ENCODE data around the gene ATP6V0A1. TPM values are rescaled to one million over a fixed set of nuclear protein-coding genes. Genes with fewer than 3 reads are reported as not detected.

Gene ATP6V0A1
- total and polyA plus RNA-seq, 5 donors from 2014 or later = 13.8 to 28.1 (median 16.2) TPM

DNA sequence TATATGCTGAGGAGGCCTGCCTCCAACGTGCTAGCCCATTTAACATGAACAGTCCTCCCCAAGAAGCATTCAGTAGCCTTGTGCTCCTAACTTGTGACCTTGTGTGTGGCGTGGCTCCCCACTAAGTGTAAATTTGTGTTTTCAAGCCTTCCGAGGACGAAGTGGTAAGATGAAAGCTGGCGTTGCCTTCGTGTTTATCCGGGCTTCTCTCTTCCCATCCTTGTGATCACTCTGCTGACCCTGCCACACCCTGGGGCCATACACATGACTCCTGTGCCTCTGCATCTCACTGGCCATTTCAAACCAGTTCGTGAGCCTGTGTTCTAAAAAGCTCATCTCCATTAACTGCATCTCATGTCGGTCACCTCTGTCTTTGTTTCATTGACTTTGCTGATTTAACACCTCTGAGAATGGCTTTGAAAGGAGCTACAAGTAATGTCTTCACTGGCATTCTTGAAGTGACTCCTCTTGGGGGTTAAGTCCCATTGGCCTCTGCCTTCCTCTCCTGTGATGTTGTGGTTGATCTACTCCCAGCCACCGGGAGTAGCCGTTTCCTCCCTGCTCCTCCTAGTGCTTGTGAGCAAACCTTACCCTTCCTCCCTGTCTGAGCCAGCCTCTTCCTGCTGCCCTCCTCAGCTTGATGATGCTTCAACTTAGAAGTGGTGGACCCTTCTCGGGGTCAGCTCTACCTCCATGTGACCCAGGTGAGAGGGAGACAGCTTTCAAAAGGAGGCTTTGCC, 49.9 kb downstream of the ATP6V0A1 start:
- DNase-seq (no peak), ATAC-seq (ENCODE audit: low read depth in 2 of 2) (no peak)
- Mint-ChIP-seq H3K9me3 (peaks cover 0 to 2% (median 0%) of the 10 kb centered on the region in 7 donors), H3K4me1 (no peaks in the 10 kb centered on the region), H3K27ac (peak overlapping the region in 2 of 3 donors; percentile 25 to 66), H3K36me3 (peaks cover 36% of the 10 kb centered on the region), H3K27me3 (no peaks in the 10 kb centered on the region), H3K4me3 (no peak overlapping the region)
- Histone ChIP-seq H3K36me3 (ENCODE audit: control insufficient read depth, insufficient read depth, low read length) (peaks cover 11% of the 10 kb centered on the region), H3K27me3 (ENCODE audit: control insufficient read depth, insufficient read depth, low read length) (no peaks in the 10 kb centered on the region), H3K27ac (ENCODE audit: insufficient read depth, low read length, poor library complexity, severe bottlenecking) (no peak overlapping the region), H3K9me3 (ENCODE audit: control insufficient read depth in 2 of 2, low read length in 2 of 2) (no peaks in the 10 kb centered on the region), H3K4me1 (ENCODE audit: control insufficient read depth, insufficient read depth, low read length, poor library complexity, severe bottlenecking) (no peaks in the 10 kb centered on the region), H3K4me3 (ENCODE audit: low read depth, low read length) (no peak overlapping the region)

DNA sequence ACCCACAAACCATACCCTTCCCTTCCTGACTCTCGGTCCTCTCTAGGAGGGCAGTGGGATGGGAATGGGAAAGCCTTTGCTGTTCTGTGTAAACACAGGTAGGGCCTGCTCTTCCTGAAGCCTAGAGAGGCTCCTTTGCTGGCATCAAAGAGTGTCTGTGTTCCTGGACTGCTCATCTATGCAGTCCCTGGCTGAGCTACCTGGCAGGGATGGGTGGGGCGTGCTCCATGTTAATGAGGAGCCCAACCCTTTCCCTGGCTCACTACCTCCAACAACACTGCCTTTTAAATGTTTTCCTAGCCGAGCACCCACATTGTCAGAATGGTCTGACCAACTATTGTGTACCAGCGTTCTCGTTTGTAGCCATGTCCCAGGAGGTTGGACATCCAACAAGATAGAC, 50.7 kb downstream of the ATP6V0A1 start:
- Histone ChIP-seq H3K4me3 (ENCODE audit: low read depth, low read length) (no peak overlapping the region), H3K27ac (ENCODE audit: insufficient read depth, low read length, poor library complexity, severe bottlenecking) (no peak overlapping the region), H3K9me3 (ENCODE audit: control insufficient read depth in 2 of 2, low read length in 2 of 2) (no peaks in the 10 kb centered on the region), H3K36me3 (ENCODE audit: control insufficient read depth, insufficient read depth, low read length) (peaks cover 11% of the 10 kb centered on the region), H3K27me3 (ENCODE audit: control insufficient read depth, insufficient read depth, low read length) (no peaks in the 10 kb centered on the region), H3K4me1 (ENCODE audit: control insufficient read depth, insufficient read depth, low read length, poor library complexity, severe bottlenecking) (no peaks in the 10 kb centered on the region)
- no peak for DNase-seq
- Mint-ChIP-seq H3K9me3 (peaks cover 0 to 2% (median 0%) of the 10 kb centered on the region in 7 donors), H3K27ac (no peak overlapping the region), H3K27me3 (no peaks in the 10 kb centered on the region), H3K4me1 (no peaks in the 10 kb centered on the region), H3K4me3 (no peak overlapping the region), H3K36me3 (peaks cover 36% of the 10 kb centered on the region)
- no peak for ATAC-seq (ENCODE audit: low read depth in 2 of 2)

DNA sequence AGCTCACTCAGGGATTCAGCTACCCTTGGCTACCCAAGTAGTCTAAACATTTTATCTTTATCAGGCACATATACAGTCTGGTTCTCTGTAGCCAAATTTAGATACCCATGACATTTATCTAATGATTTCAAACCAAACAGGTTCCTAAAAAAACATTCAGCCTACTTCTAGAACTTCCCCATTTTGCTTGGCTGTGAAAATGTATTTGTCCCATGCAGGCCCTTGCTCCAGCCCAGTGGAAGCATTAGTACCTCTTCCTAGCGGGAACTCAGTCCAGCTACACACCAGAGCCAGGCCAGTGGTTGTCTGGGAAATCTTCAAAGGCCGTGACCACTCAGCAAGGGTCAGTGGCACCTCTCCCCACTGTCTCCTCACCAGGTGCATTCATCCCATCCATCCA, 51.2 kb downstream of the ATP6V0A1 start:
- no peak overlapping the region for H3K4me3 ChIP-seq (ENCODE audit: low read depth, low read length)
- no peak overlapping the region for H3K27ac ChIP-seq (ENCODE audit: insufficient read depth, low read length, poor library complexity, severe bottlenecking)
- no peaks in the 10 kb centered on the region for H3K27me3 Mint-ChIP-seq
- H3K27ac Mint-ChIP-seq = peak overlapping the region in 1 of 3 donors; percentile 20
- peaks cover 11% of the 10 kb centered on the region for H3K36me3 ChIP-seq (ENCODE audit: control insufficient read depth, insufficient read depth, low read length)
- no peaks in the 10 kb centered on the region for H3K9me3 ChIP-seq (ENCODE audit: control insufficient read depth in 2 of 2, low read length in 2 of 2)
- H3K4me1 ChIP-seq (ENCODE audit: control insufficient read depth, insufficient read depth, low read length, poor library complexity, severe bottlenecking) = no peaks in the 10 kb centered on the region
- H3K4me1 Mint-ChIP-seq = no peaks in the 10 kb centered on the region
- H3K36me3 Mint-ChIP-seq = peaks cover 39% of the 10 kb centered on the region
- no peaks in the 10 kb centered on the region for H3K27me3 ChIP-seq (ENCODE audit: control insufficient read depth, insufficient read depth, low read length)
- H3K4me3 Mint-ChIP-seq = no peak overlapping the region
- no peak for DNase-seq
- ATAC-seq (ENCODE audit: low read depth in 2 of 2) = no peak
- H3K9me3 Mint-ChIP-seq = peaks cover 0 to 2% (median 0%) of the 10 kb centered on the region in 7 donors

DNA sequence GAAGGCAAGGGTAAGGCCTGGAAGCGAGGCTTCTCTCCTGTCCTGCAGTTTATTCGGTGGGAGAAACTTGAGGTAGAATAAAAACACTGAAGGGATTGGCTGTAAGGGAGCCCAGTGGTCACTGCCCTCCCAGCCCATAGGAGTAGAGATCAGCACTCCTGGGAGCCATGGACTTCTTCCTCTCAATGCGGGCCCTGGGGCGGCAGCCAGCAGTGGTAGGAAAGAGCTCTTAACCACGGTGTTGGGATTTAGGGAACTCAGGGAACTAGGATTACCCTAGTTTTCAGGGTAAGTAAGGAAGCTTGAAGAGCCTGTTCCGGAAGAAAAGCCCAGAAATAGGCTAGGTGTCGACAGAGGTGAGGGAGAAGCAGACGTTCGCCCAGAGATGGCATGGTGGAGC, 53.6 kb downstream of the ATP6V0A1 start:
- Histone ChIP-seq H3K4me1 (ENCODE audit: control insufficient read depth, insufficient read depth, low read length, poor library complexity, severe bottlenecking) (peaks cover under 1% of the 10 kb centered on the region), H3K9me3 (ENCODE audit: control insufficient read depth in 2 of 2, low read length in 2 of 2) (no peaks in the 10 kb centered on the region), H3K27ac (ENCODE audit: insufficient read depth, low read length, poor library complexity, severe bottlenecking) (no peak overlapping the region), H3K36me3 (ENCODE audit: control insufficient read depth, insufficient read depth, low read length) (peaks cover 11% of the 10 kb centered on the region), H3K4me3 (ENCODE audit: low read depth, low read length) (no peak overlapping the region), H3K27me3 (ENCODE audit: control insufficient read depth, insufficient read depth, low read length) (no peaks in the 10 kb centered on the region)
- Mint-ChIP-seq H3K27me3 (no peaks in the 10 kb centered on the region), H3K27ac (no peak overlapping the region), H3K9me3 (peaks cover 0 to 2% (median 0%) of the 10 kb centered on the region in 7 donors), H3K4me3 (no peak overlapping the region), H3K36me3 (peaks cover 33% of the 10 kb centered on the region), H3K4me1 (peaks cover 0 to 4% (median 0%) of the 10 kb centered on the region in 4 donors)
- no peak for ATAC-seq (ENCODE audit: low read depth in 2 of 2)
- no peak for DNase-seq

DNA sequence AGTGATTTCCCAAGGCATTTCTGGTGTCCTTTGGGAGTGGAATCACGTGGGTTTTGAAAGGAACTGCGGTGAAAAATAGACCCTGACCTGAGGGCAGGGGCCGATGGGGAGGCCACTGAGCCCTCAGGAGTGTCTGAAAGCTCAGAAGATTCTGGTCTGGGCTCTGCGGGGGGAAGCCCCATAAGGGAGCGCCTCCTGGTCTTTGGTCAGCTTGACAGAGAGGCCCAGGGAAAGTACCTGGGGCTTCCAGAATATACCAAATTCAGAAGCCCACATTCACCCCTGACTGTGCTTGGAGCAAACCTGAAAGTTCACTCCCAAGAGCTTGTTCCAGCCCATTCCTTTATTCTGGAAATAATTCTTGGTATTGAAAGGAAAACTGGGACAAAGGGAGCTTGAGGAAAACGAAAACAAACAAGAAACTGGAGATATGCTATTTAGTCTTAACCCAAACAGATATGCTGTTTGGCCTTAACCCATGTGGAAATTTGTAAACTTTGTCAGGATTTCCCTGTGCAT, 54.1 kb downstream of the ATP6V0A1 start:
- Mint-ChIP-seq H3K4me3 (no peak overlapping the region), H3K36me3 (peaks cover 30% of the 10 kb centered on the region), H3K9me3 (peaks cover 0 to 2% (median 0%) of the 10 kb centered on the region in 7 donors), H3K4me1 (peaks cover 0 to 9% (median 0%) of the 10 kb centered on the region in 4 donors), H3K27me3 (no peaks in the 10 kb centered on the region), H3K27ac (no peak overlapping the region)
- H3K4me1 ChIP-seq (ENCODE audit: control insufficient read depth, insufficient read depth, low read length, poor library complexity, severe bottlenecking) = peaks cover 4% of the 10 kb centered on the region
- no peaks in the 10 kb centered on the region for H3K9me3 ChIP-seq (ENCODE audit: control insufficient read depth in 2 of 2, low read length in 2 of 2)
- peaks cover 8% of the 10 kb centered on the region for H3K36me3 ChIP-seq (ENCODE audit: control insufficient read depth, insufficient read depth, low read length)
- no peak overlapping the region for H3K4me3 ChIP-seq (ENCODE audit: low read depth, low read length)
- H3K27me3 ChIP-seq (ENCODE audit: control insufficient read depth, insufficient read depth, low read length) = no peaks in the 10 kb centered on the region
- ATAC-seq (ENCODE audit: low read depth in 2 of 2) (no peak), DNase-seq (no peak)
- H3K27ac ChIP-seq (ENCODE audit: insufficient read depth, low read length, poor library complexity, severe bottlenecking) = no peak overlapping the region

DNA sequence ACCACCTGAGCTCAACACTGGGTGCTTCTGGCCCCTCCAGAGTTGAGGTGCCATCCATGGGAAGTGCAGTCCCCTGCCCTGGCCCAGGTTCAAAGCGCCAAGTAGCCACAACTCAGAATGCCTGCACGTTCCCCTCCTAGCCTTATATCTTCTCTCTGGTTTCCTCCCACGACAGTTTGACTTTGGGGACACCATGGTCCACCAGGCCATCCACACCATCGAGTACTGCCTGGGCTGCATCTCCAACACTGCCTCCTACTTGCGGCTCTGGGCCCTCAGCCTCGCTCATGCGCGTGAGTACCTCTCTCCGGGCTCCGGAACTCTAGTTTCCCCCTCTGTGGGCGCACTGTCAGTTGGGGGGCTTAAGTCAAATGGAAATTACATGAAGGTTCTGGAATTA, 55.0 kb downstream of the ATP6V0A1 start:
- H3K4me3 Mint-ChIP-seq = no peak overlapping the region
- peaks cover 0 to 9% (median 0%) of the 10 kb centered on the region in 4 donors for H3K4me1 Mint-ChIP-seq
- H3K9me3 Mint-ChIP-seq = no peaks in the 10 kb centered on the region
- Histone ChIP-seq H3K4me3 (ENCODE audit: low read depth, low read length) (no peak overlapping the region), H3K27ac (ENCODE audit: insufficient read depth, low read length, poor library complexity, severe bottlenecking) (no peak overlapping the region), H3K9me3 (ENCODE audit: control insufficient read depth in 2 of 2, low read length in 2 of 2) (no peaks in the 10 kb centered on the region), H3K4me1 (ENCODE audit: control insufficient read depth, insufficient read depth, low read length, poor library complexity, severe bottlenecking) (peaks cover 4% of the 10 kb centered on the region), H3K27me3 (ENCODE audit: control insufficient read depth, insufficient read depth, low read length) (no peaks in the 10 kb centered on the region), H3K36me3 (ENCODE audit: control insufficient read depth, insufficient read depth, low read length) (peaks cover under 1% of the 10 kb centered on the region)
- DNase-seq (no peak), ATAC-seq (ENCODE audit: low read depth in 2 of 2) (no peak)
- peaks cover 21% of the 10 kb centered on the region for H3K36me3 Mint-ChIP-seq
- no peak overlapping the region for H3K27ac Mint-ChIP-seq
- H3K27me3 Mint-ChIP-seq = no peaks in the 10 kb centered on the region

DNA sequence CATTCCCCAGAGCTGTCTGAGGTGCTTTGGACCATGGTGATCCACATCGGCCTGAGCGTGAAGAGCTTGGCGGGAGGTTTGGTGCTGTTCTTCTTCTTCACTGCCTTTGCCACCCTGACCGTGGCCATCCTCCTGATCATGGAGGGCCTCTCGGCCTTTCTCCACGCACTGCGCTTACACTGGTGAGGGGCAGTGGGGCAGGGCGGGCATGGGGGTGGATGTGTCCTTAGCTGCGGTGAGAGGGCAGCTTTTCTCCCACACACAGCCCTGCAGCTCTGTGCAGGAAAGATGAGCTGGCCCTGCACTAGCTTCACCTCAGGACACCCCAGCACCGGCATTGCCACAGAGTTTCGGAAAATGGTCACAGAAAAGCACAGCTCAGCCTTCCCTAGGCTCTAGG, 55.6 kb downstream of the ATP6V0A1 start:
- DNase-seq = no peak
- Mint-ChIP-seq H3K4me1 (peaks cover 0 to 9% (median 0%) of the 10 kb centered on the region in 4 donors), H3K36me3 (peaks cover 16% of the 10 kb centered on the region), H3K27me3 (no peaks in the 10 kb centered on the region), H3K9me3 (no peaks in the 10 kb centered on the region), H3K27ac (no peak overlapping the region), H3K4me3 (no peak overlapping the region)
- Histone ChIP-seq H3K27me3 (ENCODE audit: control insufficient read depth, insufficient read depth, low read length) (no peaks in the 10 kb centered on the region), H3K36me3 (ENCODE audit: control insufficient read depth, insufficient read depth, low read length) (no peaks in the 10 kb centered on the region), H3K27ac (ENCODE audit: insufficient read depth, low read length, poor library complexity, severe bottlenecking) (no peak overlapping the region), H3K9me3 (ENCODE audit: control insufficient read depth in 2 of 2, low read length in 2 of 2) (no peaks in the 10 kb centered on the region), H3K4me1 (ENCODE audit: control insufficient read depth, insufficient read depth, low read length, poor library complexity, severe bottlenecking) (peaks cover 4% of the 10 kb centered on the region), H3K4me3 (ENCODE audit: low read depth, low read length) (no peak overlapping the region)
- ATAC-seq (ENCODE audit: low read depth in 2 of 2) = no peak

DNA sequence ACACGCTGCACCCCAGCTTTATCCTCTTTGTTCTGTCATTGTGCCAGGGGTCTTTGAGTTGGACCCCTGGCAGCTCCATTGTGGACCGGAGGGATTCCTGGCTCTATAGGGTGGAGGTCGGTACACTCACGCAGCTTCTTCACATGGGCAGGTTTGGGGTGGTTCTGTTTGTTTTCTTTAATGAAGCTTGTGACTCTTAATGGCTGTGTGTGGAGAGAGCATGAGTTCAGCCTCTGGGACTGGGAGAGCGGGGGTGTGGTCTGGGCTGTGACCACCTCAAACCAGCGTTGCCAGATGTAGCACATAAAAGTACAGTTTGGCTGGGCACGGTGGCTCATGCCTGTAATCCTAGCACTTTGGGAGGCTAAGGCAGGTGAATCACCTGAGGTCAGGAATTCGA, 56.2 kb downstream of the ATP6V0A1 start:
- H3K27ac Mint-ChIP-seq = peak overlapping the region in 1 of 3 donors; percentile 71
- no peaks in the 10 kb centered on the region for H3K27me3 ChIP-seq (ENCODE audit: control insufficient read depth, insufficient read depth, low read length)
- H3K4me1 ChIP-seq (ENCODE audit: control insufficient read depth, insufficient read depth, low read length, poor library complexity, severe bottlenecking) = peaks cover 4% of the 10 kb centered on the region
- H3K36me3 Mint-ChIP-seq = peaks cover 10% of the 10 kb centered on the region
- no peaks in the 10 kb centered on the region for H3K36me3 ChIP-seq (ENCODE audit: control insufficient read depth, insufficient read depth, low read length)
- H3K27me3 Mint-ChIP-seq = no peaks in the 10 kb centered on the region
- no peaks in the 10 kb centered on the region for H3K9me3 ChIP-seq (ENCODE audit: control insufficient read depth in 2 of 2, low read length in 2 of 2)
- H3K9me3 Mint-ChIP-seq = no peaks in the 10 kb centered on the region
- no peak overlapping the region for H3K27ac ChIP-seq (ENCODE audit: insufficient read depth, low read length, poor library complexity, severe bottlenecking)
- DNase-seq = no peak
- no peak overlapping the region for H3K4me3 ChIP-seq (ENCODE audit: low read depth, low read length)
- no peak overlapping the region for H3K4me3 Mint-ChIP-seq
- ATAC-seq (ENCODE audit: low read depth in 2 of 2) = no peak
- H3K4me1 Mint-ChIP-seq = peaks cover 0 to 9% (median 0%) of the 10 kb centered on the region in 4 donors

All from CD4-positive, CD25-positive, alpha-beta regulatory T cell (primary cell).